Panc1 (cell line): ENCODE results near the gene EMILIN2. TPM values are rescaled to one million over a fixed set of nuclear protein-coding genes. Genes with fewer than 3 reads are reported as not detected.
"Not testable (repeated sequence)": the region's sequence is repeated elsewhere in the genome, so short reads cannot be mapped to it uniquely, and the experiment has no call there.

ENCODE experiments used
- ATAC-seq: fragments of 200-7000 bp; cut with Tn5 transposase; 2 replicates; pipeline ENCODE4 v1.9.1; 2020; ENCODE audit warnings: mild to moderate bottlenecking, moderate library complexity
- BruUV-seq: library from RNA; stranded (reverse); fragments of 400-500 nt; replicated peaks from 2 replicates; lab custom pipeline; 2021; lab: Mats Ljungman, UMichigan
- CTCF ChIA-PET: fragments of 300-600 bp; sonication (Branson Sonifier 250); formaldehyde crosslinking; loops from one replicate; lab custom pipeline; 2022; ENCODE audit warnings: antibody characterized with exemption; lab: Charles Lee
- POLR2A ChIA-PET: fragments of 300-600 bp; sonication (Branson Sonifier 250); formaldehyde crosslinking; loops from one replicate; lab custom pipeline; 2022; ENCODE audit warnings: antibody characterized with exemption; lab: Charles Lee
- DNase-seq: peaks from one replicate; pipeline ENCODE4 v3.0.0-alpha.2; 2010; ENCODE audit warnings: low read depth, low spot score
- H3K27ac ChIP-seq: 2 replicates; pipeline ENCODE4 v1.5.1; 2011; ENCODE audit warnings: mild to moderate bottlenecking, low read length, inconsistent platforms
- H3K27me3 ChIP-seq: fragments of 200-500 bp; sonication (Bioruptor generic); 2 replicates; pipeline ENCODE4 v1.6.0; 2014; ENCODE audit warnings: low read length, inconsistent platforms; ENCODE audit not compliant: control insufficient read depth, insufficient read depth
- H3K36me3 ChIP-seq: fragments of 200-500 bp; sonication (Bioruptor generic); 2 replicates; pipeline ENCODE4 v1.5.1; 2014; ENCODE audit warnings: inconsistent platforms, mild to moderate bottlenecking, low read length, moderate library complexity; ENCODE audit not compliant: control insufficient read depth, insufficient read depth
- H3K4me1 ChIP-seq: 2 replicates; pipeline ENCODE4 v1.5.1; 2011; ENCODE audit warnings: inconsistent platforms, mild to moderate bottlenecking, low read length, moderate library complexity; ENCODE audit not compliant: control insufficient read depth, insufficient read depth
- H3K4me3 ChIP-seq, 2 experiments: 2 replicates each; pipeline ENCODE4 v1.5.1; 2011 to 2012; ENCODE audit warnings: low read depth in 2 of 2, low read length in 2 of 2, mild to moderate bottlenecking in 2 of 2, inconsistent platforms in 1 of 2, moderate library complexity in 1 of 2
- H3K9me3 ChIP-seq: fragments of 200-500 bp; sonication (Bioruptor generic); 2 replicates; pipeline ENCODE4 v1.5.1; 2014; ENCODE audit warnings: low read depth, mild to moderate bottlenecking, inconsistent platforms, low read length, moderate library complexity; ENCODE audit not compliant: control insufficient read depth, insufficient read depth
- POLR2AphosphoS5 ChIP-seq: IDR thresholded peaks from 2 replicates; pipeline ENCODE4 v1.6.1; 2012; ENCODE audit warnings: mild to moderate bottlenecking, low read depth, low read length, moderate library complexity
- SIN3A ChIP-seq: IDR thresholded peaks from 2 replicates; pipeline ENCODE4 v1.6.1; 2012; ENCODE audit warnings: low read depth, mild to moderate bottlenecking, low read length, moderate library complexity, borderline replicate concordance; ENCODE audit not compliant: insufficient read depth
- TCF7L2 ChIP-seq: IDR thresholded peaks from 2 replicates; pipeline ENCODE4 v1.6.1; 2011; ENCODE audit warnings: mild to moderate bottlenecking, low read depth, low read length, inconsistent platforms
- in situ Hi-C: cut with HindIII; loops from 2 replicates; pipeline ENCODE4 v1.10.0; 2016; ENCODE audit warnings: low sequenced_read_pairs, low pct_unique_long_range_greater_than_20kb
- intact Hi-C: fragments of 100-400 bp; cut with micrococcal nuclease; formaldehyde crosslinking; loops from one replicate; pipeline ENCODE4 v1.10.0; 2022; ENCODE audit not compliant: unreplicated experiment
- total RNA-seq: library from RNA; stranded (reverse); gene quantifications from one replicate; pipeline ENCODE4 v1.2.1, GENCODE V29; 2021; ENCODE audit not compliant: unreplicated experiment
- TF ChIP-seq, protein P1 (sequence below): fragments of 450-650 bp; IDR thresholded peaks from 2 replicates; pipeline ENCODE4 v1.5.1; 2017; ENCODE audit warnings: mild to moderate bottlenecking
- TF ChIP-seq, protein P2 (sequence below), 2 experiments: IDR thresholded peaks; 2 replicates each; pipeline ENCODE4 v1.6.1; 2011 to 2012; ENCODE audit warnings: low read depth in 2 of 2, control low read depth in 1 of 2, low read length in 1 of 2, mild to moderate bottlenecking in 1 of 2, moderate library complexity in 1 of 2; ENCODE audit not compliant: insufficient read depth in 1 of 2

Gene EMILIN2
- total RNA-seq, 1 experiment from 2014 or later, result 18.3 TPM

DNA sequence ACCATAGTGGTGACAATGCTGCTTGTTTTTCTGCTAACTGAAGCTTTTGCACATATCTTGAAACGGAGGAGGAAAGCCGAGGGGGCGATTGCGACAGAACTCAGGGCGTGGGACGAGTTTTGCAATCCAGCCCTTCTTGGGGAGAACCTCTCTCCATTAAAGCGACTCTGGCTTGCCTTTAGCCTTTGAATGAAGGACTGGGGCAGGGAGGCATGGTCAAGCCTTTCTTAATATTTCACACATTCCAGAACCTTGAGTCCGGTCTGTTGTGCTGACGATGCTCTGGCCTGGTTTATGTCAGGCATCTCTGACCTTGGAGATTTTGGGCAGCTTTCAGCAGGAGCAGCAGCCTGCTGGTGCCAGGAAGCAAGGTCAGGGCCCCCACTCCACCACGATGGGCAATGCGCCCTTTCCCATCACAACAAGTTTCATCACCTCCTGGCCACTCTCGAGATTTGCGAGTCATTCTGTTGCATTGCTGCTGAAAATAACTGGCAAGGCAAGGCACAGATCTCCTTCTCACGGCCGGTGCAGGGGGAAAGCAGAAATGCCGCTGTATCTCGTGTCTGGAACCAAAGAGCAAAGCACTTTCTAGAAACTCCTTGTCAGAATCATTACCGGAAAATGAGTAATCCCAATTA, 10.8 kb downstream of the EMILIN2 start:
- Histone ChIP-seq H3K4me1 (no peaks in the 10 kb centered on the region), H3K27me3 (no peaks in the 10 kb centered on the region), H3K9me3 (no peaks in the 10 kb centered on the region), H3K27ac (no peak overlapping the region), H3K36me3 (no peaks in the 10 kb centered on the region), H3K4me3 (no peak overlapping the region)
- POLR2A ChIA-PET, result no interaction called here
- intact Hi-C loops, result no loop called here
- no TSS peak for BruUV-seq
- in situ Hi-C loops, result no loop called here
- CTCF ChIA-PET, result no interaction called here
- no peak for DNase-seq
- no peak for TF ChIP-seq TCF7L2
- no peak for TF ChIP-seq SIN3A
- TF ChIP-seq, protein P1, sequence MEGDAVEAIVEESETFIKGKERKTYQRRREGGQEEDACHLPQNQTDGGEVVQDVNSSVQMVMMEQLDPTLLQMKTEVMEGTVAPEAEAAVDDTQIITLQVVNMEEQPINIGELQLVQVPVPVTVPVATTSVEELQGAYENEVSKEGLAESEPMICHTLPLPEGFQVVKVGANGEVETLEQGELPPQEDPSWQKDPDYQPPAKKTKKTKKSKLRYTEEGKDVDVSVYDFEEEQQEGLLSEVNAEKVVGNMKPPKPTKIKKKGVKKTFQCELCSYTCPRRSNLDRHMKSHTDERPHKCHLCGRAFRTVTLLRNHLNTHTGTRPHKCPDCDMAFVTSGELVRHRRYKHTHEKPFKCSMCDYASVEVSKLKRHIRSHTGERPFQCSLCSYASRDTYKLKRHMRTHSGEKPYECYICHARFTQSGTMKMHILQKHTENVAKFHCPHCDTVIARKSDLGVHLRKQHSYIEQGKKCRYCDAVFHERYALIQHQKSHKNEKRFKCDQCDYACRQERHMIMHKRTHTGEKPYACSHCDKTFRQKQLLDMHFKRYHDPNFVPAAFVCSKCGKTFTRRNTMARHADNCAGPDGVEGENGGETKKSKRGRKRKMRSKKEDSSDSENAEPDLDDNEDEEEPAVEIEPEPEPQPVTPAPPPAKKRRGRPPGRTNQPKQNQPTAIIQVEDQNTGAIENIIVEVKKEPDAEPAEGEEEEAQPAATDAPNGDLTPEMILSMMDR, result no peak
- TF ChIP-seq, protein P2, sequence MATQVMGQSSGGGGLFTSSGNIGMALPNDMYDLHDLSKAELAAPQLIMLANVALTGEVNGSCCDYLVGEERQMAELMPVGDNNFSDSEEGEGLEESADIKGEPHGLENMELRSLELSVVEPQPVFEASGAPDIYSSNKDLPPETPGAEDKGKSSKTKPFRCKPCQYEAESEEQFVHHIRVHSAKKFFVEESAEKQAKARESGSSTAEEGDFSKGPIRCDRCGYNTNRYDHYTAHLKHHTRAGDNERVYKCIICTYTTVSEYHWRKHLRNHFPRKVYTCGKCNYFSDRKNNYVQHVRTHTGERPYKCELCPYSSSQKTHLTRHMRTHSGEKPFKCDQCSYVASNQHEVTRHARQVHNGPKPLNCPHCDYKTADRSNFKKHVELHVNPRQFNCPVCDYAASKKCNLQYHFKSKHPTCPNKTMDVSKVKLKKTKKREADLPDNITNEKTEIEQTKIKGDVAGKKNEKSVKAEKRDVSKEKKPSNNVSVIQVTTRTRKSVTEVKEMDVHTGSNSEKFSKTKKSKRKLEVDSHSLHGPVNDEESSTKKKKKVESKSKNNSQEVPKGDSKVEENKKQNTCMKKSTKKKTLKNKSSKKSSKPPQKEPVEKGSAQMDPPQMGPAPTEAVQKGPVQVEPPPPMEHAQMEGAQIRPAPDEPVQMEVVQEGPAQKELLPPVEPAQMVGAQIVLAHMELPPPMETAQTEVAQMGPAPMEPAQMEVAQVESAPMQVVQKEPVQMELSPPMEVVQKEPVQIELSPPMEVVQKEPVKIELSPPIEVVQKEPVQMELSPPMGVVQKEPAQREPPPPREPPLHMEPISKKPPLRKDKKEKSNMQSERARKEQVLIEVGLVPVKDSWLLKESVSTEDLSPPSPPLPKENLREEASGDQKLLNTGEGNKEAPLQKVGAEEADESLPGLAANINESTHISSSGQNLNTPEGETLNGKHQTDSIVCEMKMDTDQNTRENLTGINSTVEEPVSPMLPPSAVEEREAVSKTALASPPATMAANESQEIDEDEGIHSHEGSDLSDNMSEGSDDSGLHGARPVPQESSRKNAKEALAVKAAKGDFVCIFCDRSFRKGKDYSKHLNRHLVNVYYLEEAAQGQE (IDR thresholded peaks at IDR 0.05; ENCODE audit: insufficient read depth in 1 of 2, low read depth in 2 of 2, low read length in 1 of 2), result no peak
- TF ChIP-seq POLR2AphosphoS5, result no peak
- no peak for ATAC-seq

DNA sequence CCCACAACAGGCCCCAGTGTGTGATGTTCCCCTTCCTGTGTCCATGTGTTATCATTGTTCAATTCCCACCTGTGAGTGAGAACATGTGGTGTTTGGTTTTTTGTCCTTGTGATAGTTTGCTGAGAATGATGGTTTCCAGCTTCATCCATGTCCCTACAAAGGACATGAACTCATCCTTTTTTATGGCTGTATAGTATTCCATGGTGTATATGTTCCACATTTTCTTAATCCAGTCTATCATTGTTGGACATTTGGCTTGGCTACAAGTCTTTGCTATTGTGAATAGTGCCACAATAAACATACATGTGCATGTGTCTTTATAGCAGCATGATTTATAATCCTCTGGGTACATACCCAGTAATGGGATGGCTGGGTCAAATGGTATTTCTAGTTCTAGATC, 13.6 kb downstream of the EMILIN2 start:
- in situ Hi-C loops, H3K27ac ChIP-seq, H3K27me3 ChIP-seq, H3K36me3 ChIP-seq, CTCF ChIA-PET, DNase-seq, POLR2A ChIA-PET, BruUV-seq, ATAC-seq, H3K4me1 ChIP-seq, intact Hi-C loops, H3K9me3 ChIP-seq, H3K4me3 ChIP-seq: not testable (repeated sequence)

DNA sequence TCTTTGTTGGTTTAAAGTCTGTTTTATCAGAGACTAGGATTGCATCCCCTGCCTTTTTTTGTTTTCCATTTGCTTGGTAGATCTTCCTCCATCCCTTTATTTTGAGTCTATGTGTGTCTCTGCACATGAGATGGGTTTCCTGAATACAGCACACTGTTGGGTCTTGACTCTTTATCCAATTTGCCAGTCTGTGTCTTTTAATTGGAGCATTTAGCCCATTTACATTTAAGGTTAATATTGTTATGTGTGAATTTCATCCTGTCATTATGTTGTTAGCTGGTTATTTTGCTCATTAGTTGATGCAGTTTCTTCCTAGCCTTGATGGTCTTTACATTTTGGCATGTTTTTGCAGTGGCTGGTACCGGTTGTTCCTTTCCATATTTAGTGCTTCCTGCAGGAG, 17.2 kb downstream of the EMILIN2 start:
- BruUV-seq, H3K4me3 ChIP-seq, ATAC-seq, CTCF ChIA-PET, POLR2A ChIA-PET, H3K27me3 ChIP-seq, H3K36me3 ChIP-seq, intact Hi-C loops, H3K4me1 ChIP-seq, DNase-seq, H3K9me3 ChIP-seq, H3K27ac ChIP-seq, in situ Hi-C loops: not testable (repeated sequence)

DNA sequence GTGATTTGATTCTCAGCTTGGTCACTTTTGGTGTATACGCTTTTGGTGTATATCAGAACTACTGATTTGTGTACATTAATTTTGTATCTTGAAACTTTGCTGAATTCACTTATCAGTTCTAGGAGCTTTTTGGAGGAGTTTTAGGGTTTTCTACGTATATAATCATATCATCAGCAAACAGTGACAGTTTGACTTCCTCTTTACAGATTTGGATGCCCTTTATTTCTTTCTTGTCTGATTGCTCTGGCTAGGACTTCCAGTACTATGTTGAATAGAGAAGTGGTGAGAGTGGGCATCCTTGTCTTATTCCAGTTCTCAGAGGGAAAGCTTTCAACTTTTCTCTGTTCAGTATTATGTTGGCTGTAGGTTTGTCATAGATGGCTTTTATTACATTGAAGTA, 19.7 kb downstream of the EMILIN2 start:
- intact Hi-C loops, H3K9me3 ChIP-seq, ATAC-seq, H3K27ac ChIP-seq, H3K27me3 ChIP-seq, H3K4me3 ChIP-seq, BruUV-seq, in situ Hi-C loops, H3K4me1 ChIP-seq, POLR2A ChIA-PET, H3K36me3 ChIP-seq, DNase-seq: not testable (repeated sequence)
- CTCF ChIA-PET, result interaction anchor here (0.6 kb wide), 1 partner anchor 1122 kb away, joined by 3 read pairs; no protein-coding TSS in a partner anchor
